Liver (tissue), 3 donors: ENCODE measurements around the gene CPEB2.

Experiments
- CTCF ChIP-seq: fragments of 150-350 bp; IDR thresholded peaks from 2 replicates; pipeline ENCODE4 v1.5.1; 2017; ENCODE audit warnings: improper control_type of control experiment, low read depth, low read length; ENCODE audit not compliant: missing input control
- FOXA1 ChIP-seq: IDR thresholded peaks from 2 replicates; pipeline ENCODE4 v1.6.1; 2016; ENCODE audit warnings: antibody characterized with exemption
- GABPA ChIP-seq, 2 donors: IDR thresholded peaks in 1 of 2; conservative IDR thresholded peaks in 1 of 2; 2 replicates each; pipeline ENCODE4 v1.6.1; 2016; ENCODE audit warnings: antibody characterized with exemption in 2 of 2, mild to moderate bottlenecking in 1 of 2, moderate library complexity in 1 of 2
- HNF4G ChIP-seq: IDR thresholded peaks from 2 replicates; pipeline ENCODE4 v1.6.1; 2016; ENCODE audit warnings: antibody characterized with exemption
- JUND ChIP-seq, 2 donors: IDR thresholded peaks; 2 replicates each; pipeline ENCODE4 v1.6.1; 2016; ENCODE audit warnings: antibody characterized with exemption in 2 of 2
- NR2F2 ChIP-seq: IDR thresholded peaks from 2 replicates; pipeline ENCODE4 v1.6.1; 2016; ENCODE audit warnings: antibody characterized with exemption
- RAD21 ChIP-seq, 2 donors: IDR thresholded peaks; 2 replicates each; pipeline ENCODE4 v1.6.1; 2016; ENCODE audit warnings: antibody characterized with exemption in 2 of 2, mild to moderate bottlenecking in 2 of 2
- TAF1 ChIP-seq: conservative IDR thresholded peaks from 2 replicates; pipeline ENCODE4 v1.6.1; 2016; ENCODE audit warnings: antibody characterized with exemption, mild to moderate bottlenecking
- YY1 ChIP-seq: IDR thresholded peaks from 2 replicates; pipeline ENCODE4 v1.6.1; 2016; ENCODE audit warnings: antibody characterized with exemption, mild to moderate bottlenecking
- ZBTB33 ChIP-seq: IDR thresholded peaks from 2 replicates; pipeline ENCODE4 v1.6.1; 2016; ENCODE audit warnings: antibody characterized with exemption
- TF ChIP-seq, protein P1 (sequence below): IDR thresholded peaks from 2 replicates; pipeline ENCODE4 v1.6.1; 2016; ENCODE audit warnings: antibody characterized with exemption
- donor health status: healthy.
- donor health status: healthy.

DNA sequence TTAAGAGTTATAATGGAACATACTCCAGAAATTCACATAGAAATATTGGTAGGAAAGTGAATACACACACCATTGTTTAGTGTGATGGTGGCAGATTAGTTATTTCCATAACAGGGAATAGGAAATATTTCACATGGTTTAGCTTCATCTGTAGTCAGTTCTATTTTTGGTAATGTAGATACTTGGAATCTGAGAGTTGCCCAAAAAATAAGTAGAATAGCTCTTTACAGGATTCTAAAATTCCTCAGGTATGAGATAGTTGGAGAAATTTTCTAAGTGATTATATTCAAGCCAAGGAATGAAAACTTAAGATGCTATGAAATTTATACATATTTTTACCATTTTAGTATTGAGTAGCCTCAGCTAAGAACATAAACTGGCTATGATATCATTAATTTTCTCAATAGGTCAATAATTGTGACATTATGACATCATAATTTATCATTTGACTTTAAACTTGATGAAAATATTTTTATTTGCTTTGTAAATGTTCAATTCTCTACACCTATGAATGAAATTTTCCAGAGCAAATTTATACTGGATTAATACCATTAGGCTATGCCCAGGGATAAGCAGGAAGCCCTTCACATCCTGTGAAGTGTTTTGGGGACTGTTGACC is 35.8 kb downstream of the CPEB2 start:
- TF ChIP-seq CTCF, result no peak
- TF ChIP-seq JUND (IDR thresholded peaks at IDR 0.05), result no peak
- TF ChIP-seq RAD21 (IDR thresholded peaks at IDR 0.05), result no peak
- no peak for TF ChIP-seq YY1
- TF ChIP-seq FOXA1, result no peak
- no peak for TF ChIP-seq TAF1
- TF ChIP-seq, protein P1, sequence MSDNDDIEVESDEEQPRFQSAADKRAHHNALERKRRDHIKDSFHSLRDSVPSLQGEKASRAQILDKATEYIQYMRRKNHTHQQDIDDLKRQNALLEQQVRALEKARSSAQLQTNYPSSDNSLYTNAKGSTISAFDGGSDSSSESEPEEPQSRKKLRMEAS, result no peak
- TF ChIP-seq GABPA (IDR thresholded peaks at IDR 0.05 in 1 of 2, conservative IDR thresholded peaks at IDR 0.05 in 1 of 2), result no peak
- no peak for TF ChIP-seq HNF4G
- TF ChIP-seq ZBTB33, result no peak
- TF ChIP-seq NR2F2, result no peak
